SK-N-MC (cell line): ENCODE results near the gene TERT.

Experiments used
- DNase-seq: peaks from one replicate; pipeline ENCODE4 v3.0.0-alpha.2; 2011; ENCODE audit warnings: low read depth, low spot score
- H3K27ac ChIP-seq: fragments of 200-600 bp; sonication (generic); 2 replicates; pipeline ENCODE4 v1.5.1; 2016; ENCODE audit warnings: mixed run types
- H3K36me3 ChIP-seq: fragments of 200-600 bp; sonication (generic); 2 replicates; pipeline ENCODE4 v1.6.1; 2017; ENCODE audit warnings: antibody characterized with exemption, low read length, mixed read lengths; ENCODE audit not compliant: insufficient read depth
- H3K4me3 ChIP-seq: fragments of 200-600 bp; sonication (generic); 2 replicates; pipeline ENCODE4 v1.5.1; 2016
- H3K9ac ChIP-seq: fragments of 200-600 bp; sonication (generic); 2 replicates; pipeline ENCODE4 v1.8.0; 2017; ENCODE audit warnings: mixed run types, mixed read lengths; ENCODE audit not compliant: insufficient read length
- H3K9me3 ChIP-seq: fragments of 200-600 bp; sonication (generic); 2 replicates; pipeline ENCODE4 v1.6.1; 2017; ENCODE audit warnings: low read depth, mild to moderate bottlenecking, antibody characterized with exemption, low read length, moderate library complexity, mixed read lengths
- EZH2 ChIP-seq: fragments of 200-600 bp; sonication (generic); IDR thresholded peaks from one replicate; pipeline ENCODE4 v1.6.1; 2017; ENCODE audit warnings: antibody characterized with exemption
- FOXP2 ChIP-seq: optimal IDR thresholded peaks from 2 replicates; pipeline ENCODE3; 2011; ENCODE audit warnings: mild to moderate bottlenecking, moderate library complexity; ENCODE audit not compliant: insufficient read depth; ENCODE audit errors: extremely low read length, control extremely low read depth
- POLR2AphosphoS5 ChIP-seq: IDR thresholded peaks from 2 replicates; pipeline ENCODE4 v1.6.1; 2012; ENCODE audit warnings: mild to moderate bottlenecking, low read depth, low read length, borderline replicate concordance

The TERT gene

DNA sequence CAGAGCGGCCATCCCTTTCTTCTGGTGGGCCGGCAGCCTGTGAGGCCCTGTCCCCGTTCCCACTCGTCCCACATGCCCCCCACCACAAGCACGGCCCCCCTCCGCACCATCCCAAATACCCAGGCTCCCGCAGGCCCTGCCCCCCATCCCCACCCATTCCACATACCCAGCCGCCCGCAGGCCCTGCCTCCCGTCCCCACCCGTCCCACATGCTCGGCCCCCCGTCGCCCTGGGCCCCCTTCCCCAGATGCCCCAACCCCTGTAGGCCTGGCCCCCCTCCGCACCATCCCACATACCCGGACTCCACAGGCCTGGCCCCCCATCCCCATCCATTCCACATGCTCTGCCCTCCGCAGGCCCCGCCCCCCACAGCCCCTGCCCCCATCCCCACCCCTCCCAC lies 82.0 kb downstream of the TERT start:
- Histone ChIP-seq H3K4me3 (no peak overlapping the region), H3K9me3 (no peaks in the 10 kb centered on the region), H3K36me3 (no peaks in the 10 kb centered on the region), H3K27ac (no peak overlapping the region), H3K9ac (no peak overlapping the region)
- DNase-seq, result no peak
- TF ChIP-seq EZH2, result no peak
- no peak for TF ChIP-seq FOXP2
- TF ChIP-seq POLR2AphosphoS5, result no peak

DNA sequence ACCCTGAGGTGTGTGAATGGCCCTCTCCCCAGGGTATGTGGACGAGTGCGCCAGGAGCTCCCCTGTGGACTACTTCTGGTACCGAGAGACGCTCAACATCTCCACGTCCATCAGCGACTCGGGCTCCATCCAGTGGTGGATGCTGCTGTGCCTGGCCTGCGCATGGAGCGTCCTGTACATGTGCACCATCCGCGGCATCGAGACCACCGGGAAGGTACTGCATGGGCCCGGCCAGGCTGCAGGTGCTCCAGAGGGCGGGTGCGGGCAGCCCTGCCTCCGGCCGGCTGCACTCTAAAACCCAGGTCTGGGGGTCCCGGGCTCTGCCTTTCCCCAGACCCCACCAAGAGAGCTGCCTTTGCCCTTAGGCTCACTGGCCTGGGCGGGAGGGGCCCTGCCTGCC lies 82.6 kb downstream of the TERT start:
- DNase-seq, result no peak
- no peak overlapping the region for H3K27ac ChIP-seq
- H3K9me3 ChIP-seq, result no peaks in the 10 kb centered on the region
- H3K36me3 ChIP-seq, result no peaks in the 10 kb centered on the region
- TF ChIP-seq FOXP2, result no peak
- no peak overlapping the region for H3K4me3 ChIP-seq
- no peak overlapping the region for H3K9ac ChIP-seq

DNA sequence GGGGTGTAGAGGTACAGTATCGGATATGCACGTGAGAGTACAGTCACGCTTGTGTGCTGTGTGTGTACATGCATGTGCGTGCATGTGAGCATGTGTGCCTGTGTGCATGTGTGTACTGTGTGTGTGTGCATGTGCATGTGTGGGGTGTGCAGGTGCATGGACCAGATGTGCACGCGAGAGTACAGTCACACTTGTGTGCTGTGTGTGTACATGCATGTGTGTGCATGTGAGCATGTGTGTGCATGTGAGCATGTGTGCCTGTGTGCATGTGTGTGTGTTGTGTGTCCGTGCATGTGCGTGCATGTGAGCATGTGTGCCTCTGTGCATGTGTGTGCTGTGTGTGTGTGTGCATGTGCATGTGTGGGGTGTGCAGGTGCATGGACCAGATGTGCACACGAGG lies 83.2 kb downstream of the TERT start:
- TF ChIP-seq EZH2 (no peak), FOXP2 (no peak), POLR2AphosphoS5 (no peak)
- no peaks in the 10 kb centered on the region for H3K9me3 ChIP-seq
- no peak overlapping the region for H3K27ac ChIP-seq

DNA sequence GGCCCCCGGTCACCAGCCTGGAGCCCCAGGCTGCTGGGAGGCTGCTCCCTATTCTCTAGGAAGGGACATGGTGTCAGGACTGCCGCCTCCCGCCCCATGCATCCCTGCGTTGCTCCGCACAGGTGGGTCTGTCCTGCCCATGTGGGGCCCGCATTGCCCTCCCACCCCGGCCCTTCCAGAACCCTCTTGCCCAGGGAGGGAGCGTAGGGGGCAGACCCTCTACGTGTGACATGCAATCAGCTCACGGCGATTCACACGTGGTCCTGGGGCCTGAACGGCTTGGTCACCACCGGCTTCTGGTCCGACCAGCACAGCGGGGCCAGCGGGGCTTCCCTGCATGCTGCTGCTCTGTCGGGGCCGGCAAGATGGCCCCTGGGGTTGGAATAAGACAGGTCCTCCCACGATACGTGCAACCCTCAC lies 84.0 kb downstream of the TERT start:
- H3K9ac ChIP-seq, result no peak overlapping the region
- H3K36me3 ChIP-seq, result no peaks in the 10 kb centered on the region
- no peak for TF ChIP-seq EZH2
- no peak for TF ChIP-seq POLR2AphosphoS5
- no peak for TF ChIP-seq FOXP2
- no peak overlapping the region for H3K4me3 ChIP-seq
- H3K9me3 ChIP-seq, result no peaks in the 10 kb centered on the region
- no peak overlapping the region for H3K27ac ChIP-seq
- no peak for DNase-seq

More for the DNA sequence above, 83.2 kb downstream of the TERT start:
- H3K36me3 ChIP-seq, result no peaks in the 10 kb centered on the region
- H3K4me3 ChIP-seq, result no peak overlapping the region
- H3K9ac ChIP-seq, result no peak overlapping the region
- no peak for DNase-seq

DNA sequence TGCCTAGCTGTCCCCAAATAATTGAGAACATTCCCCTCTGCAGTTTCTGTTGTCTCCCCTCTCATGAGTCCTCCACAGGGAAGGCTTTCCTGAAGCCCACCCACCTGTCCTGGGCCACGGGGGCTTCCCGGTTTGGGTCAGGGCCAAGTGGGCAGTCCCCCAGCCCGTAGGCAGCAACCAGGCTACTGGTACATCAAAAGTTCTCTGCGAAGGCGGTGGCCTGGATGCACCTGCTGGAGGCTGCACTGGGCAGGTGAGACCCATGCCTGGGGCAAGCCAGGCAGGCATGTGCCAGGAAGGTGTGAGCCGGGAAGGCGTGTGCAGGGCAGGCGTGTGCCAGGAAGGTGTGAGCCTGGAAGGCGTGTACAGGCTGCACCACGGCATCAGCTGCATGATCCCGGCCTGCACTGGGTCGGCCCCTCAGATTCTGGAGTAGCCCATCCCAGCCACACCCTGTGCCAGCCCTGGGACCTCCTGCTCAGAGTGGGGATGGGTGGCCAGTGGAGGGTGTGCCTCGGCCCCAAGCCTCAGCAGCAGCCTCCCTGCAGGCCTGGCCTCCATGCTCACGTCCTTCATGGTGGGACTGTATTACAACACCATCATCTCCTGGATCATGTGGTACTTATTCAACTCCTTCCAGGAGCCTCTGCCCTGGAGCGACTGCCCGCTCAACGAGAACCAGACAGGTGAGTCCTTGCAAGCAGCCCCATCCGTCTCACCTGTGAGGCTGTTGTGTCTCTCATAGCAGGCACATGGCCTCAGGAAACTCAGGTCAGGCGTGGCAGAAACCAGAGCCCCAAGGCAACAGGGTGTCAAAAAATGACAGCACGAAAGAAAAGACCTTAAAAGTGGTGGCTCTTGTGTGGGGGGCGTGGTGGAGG lies 84.7 kb downstream of the TERT start:
- Histone ChIP-seq H3K27ac (no peak overlapping the region), H3K4me3 (no peak overlapping the region), H3K9ac (no peak overlapping the region), H3K9me3 (no peaks in the 10 kb centered on the region), H3K36me3 (no peaks in the 10 kb centered on the region)
- no peak for DNase-seq
- TF ChIP-seq FOXP2, result no peak
- TF ChIP-seq EZH2, result no peak
- no peak for TF ChIP-seq POLR2AphosphoS5

DNA sequence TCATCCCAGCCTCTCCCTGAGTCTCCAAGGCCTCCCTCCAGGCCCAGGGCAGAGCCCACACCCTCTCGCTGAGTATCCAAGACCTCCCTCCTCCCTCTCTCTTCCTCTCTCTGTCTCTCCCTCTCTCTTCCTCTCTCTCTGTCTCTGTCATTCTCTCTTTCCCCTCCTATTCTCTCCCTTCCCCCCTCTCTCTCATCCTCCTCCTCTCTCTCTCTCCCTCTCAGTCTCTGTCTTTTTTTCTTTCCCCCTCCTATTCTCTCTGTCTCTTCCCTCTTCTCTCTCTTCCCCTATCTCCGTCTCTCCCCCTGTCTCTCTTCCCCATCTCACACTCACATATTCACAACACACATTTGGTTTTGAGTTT lies 85.4 kb downstream of the TERT start:
- H3K36me3 ChIP-seq, result no peaks in the 10 kb centered on the region
- no peak overlapping the region for H3K9ac ChIP-seq
- no peaks in the 10 kb centered on the region for H3K9me3 ChIP-seq
- no peak for DNase-seq
- H3K27ac ChIP-seq, result no peak overlapping the region
- no peak overlapping the region for H3K4me3 ChIP-seq
- TF ChIP-seq EZH2 (no peak), POLR2AphosphoS5 (no peak), FOXP2 (no peak)

DNA sequence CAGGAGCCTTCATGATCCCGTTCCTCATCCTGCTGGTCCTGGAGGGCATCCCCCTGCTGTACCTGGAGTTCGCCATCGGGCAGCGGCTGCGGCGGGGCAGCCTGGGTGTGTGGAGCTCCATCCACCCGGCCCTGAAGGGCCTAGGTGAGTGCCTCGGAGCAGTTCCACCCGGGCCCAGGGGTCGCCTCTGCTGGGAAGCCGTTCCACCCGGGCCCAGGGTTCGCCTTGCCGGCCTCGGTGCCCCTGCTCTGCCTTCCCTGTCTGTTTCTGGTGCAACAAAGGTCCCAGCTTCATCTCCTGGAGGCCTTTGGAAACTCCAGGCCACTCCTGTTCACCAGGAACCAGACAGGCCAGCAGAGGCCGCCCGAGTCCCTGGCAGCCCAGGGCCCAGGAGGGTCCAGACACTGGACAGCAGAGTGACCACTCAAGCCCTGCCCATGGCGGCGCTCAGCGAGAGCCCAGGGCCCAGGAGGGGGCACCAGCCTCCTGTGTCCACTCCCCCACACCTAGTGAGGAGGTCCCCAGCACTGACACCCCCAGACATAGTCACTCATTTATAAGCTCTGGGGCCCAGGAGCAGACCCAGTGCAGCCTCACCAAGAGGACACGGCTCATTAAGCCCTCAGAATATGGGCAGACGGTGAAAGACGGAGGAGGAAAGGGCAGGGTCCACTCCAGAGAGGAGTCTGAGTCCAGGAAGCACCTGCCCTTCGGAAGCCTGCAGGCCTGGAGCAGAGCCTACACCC lies 86.0 kb downstream of the TERT start:
- Histone ChIP-seq H3K27ac (no peak overlapping the region), H3K9me3 (no peaks in the 10 kb centered on the region), H3K4me3 (no peak overlapping the region), H3K36me3 (no peaks in the 10 kb centered on the region), H3K9ac (no peak overlapping the region)
- no peak for TF ChIP-seq EZH2
- no peak for TF ChIP-seq POLR2AphosphoS5
- no peak for TF ChIP-seq FOXP2
- no peak for DNase-seq

DNA sequence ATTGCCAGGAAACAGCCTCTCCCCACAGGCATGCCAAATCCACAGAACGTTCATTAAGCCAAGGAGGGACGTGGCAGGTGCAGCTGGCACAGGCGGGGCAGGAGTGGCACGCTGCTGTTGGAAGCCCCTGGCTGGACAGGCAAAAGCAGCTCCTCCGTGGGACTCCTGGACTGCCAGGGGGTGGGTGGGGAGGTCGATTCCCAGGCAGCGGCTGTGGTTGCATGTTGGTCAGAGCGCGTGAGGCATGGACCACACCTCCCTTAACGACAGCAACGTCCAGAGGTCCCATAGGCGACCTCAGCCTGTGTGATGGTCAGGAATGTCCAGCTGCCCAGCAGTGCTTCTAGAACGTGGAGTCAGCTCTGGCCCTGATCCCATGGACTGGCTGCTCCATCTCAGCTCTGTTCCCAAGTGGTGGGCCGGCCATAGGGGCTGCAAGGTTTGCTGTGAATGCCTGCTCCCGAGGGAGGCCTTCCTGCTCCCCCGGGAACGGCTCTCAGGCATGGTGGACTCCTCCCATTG lies 86.6 kb downstream of the TERT start:
- H3K9ac ChIP-seq, result no peak overlapping the region
- DNase-seq, result no peak
- H3K4me3 ChIP-seq, result no peak overlapping the region
- TF ChIP-seq FOXP2 (no peak), EZH2 (no peak), POLR2AphosphoS5 (no peak)
- H3K9me3 ChIP-seq, result no peaks in the 10 kb centered on the region
- no peak overlapping the region for H3K27ac ChIP-seq
- H3K36me3 ChIP-seq, result no peaks in the 10 kb centered on the region

DNA sequence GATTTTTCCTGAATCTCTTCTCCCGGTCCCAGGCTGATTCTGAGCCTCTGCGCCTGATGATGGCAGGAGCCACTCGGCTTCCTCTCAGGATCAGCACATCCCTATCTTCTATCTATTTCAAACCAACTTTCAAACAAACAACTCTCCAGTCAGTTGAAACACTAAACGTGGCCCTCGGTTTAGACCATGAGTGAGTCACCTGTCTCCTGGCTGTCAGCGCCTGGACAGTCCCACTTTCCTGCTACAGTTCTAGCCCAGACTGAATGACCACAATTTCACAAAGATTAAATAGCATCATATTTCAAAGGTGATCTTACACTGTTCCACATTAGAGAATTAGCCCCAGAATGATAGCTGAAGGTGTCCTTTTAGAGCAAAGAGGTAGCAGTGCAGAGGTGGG lies 87.3 kb downstream of the TERT start:
- no peak for DNase-seq
- Histone ChIP-seq H3K27ac (no peak overlapping the region), H3K9ac (no peak overlapping the region), H3K9me3 (no peaks in the 10 kb centered on the region), H3K36me3 (no peaks in the 10 kb centered on the region), H3K4me3 (no peak overlapping the region)
- TF ChIP-seq FOXP2 (no peak), EZH2 (no peak), POLR2AphosphoS5 (no peak)
